ENCODE measurements around the gene ZDHHC7.

DNA sequence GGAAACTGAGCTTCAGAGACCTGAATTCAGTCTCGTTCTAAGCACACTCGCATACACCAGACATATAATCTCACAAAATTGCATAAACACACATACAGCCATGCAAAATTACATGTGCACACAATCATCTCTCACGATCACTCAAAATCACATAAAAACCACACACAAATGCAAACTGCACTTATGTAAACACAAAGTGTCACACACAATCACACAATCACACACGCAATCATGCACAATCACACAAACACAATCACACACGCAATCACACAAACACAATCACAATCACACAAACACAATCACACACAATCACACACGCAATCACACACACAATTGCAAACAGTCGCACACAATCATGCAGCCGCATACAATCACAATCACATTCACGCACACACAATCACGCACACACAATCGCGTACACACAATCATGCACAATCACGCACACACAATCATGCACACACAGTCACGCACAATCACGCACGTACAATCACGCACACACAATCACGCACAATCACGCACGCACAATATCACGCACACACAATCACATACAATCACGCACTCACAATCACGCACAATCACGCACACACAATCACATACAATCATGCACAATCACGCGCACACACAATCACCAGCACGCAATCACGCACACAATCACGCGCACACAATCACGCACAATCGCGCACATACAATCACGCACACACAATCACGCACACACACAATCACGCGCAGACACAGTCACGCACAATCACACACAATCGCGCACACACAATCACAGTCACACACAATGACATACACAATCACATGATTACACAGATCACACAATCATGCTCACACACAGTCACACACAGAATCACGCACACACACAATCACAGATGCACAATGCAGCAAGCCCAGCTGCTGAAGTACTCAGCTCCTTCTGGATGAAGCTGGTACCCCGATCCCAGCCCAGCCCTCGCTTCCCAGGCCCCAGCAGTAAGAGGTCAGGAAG, 45.6 kb downstream of the ZDHHC7 start:
- TF ChIP-seq, protein P1, sequence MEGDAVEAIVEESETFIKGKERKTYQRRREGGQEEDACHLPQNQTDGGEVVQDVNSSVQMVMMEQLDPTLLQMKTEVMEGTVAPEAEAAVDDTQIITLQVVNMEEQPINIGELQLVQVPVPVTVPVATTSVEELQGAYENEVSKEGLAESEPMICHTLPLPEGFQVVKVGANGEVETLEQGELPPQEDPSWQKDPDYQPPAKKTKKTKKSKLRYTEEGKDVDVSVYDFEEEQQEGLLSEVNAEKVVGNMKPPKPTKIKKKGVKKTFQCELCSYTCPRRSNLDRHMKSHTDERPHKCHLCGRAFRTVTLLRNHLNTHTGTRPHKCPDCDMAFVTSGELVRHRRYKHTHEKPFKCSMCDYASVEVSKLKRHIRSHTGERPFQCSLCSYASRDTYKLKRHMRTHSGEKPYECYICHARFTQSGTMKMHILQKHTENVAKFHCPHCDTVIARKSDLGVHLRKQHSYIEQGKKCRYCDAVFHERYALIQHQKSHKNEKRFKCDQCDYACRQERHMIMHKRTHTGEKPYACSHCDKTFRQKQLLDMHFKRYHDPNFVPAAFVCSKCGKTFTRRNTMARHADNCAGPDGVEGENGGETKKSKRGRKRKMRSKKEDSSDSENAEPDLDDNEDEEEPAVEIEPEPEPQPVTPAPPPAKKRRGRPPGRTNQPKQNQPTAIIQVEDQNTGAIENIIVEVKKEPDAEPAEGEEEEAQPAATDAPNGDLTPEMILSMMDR (conservative IDR thresholded peaks at IDR 0.05; ENCODE audit: low read length) = no peak
- no peak for TF ChIP-seq EZH2phosphoT487 (IDR thresholded peaks at IDR 0.05; ENCODE audit: borderline replicate concordance, low read depth, low read length)
